Cardiac muscle cell (in vitro differentiated cells and primary cell): ENCODE measurements around the gene UBE2C. TPM values are rescaled to one million over a fixed set of nuclear protein-coding genes. Genes with fewer than 3 reads are reported as not detected.

Experiments
- DNase-seq, 2 donors: peaks; one replicate each; pipeline versions ENCODE4 v3.0.0 to v3.0.0-alpha.2; 2010 to 2017; ENCODE audit warnings: low read depth in 1 of 2, low spot score in 1 of 2
- H3K27ac ChIP-seq: fragments of 200-600 bp; sonication (generic); 2 replicates; pipeline ENCODE4 v1.5.1; 2016
- H3K27me3 ChIP-seq: fragments of 200-600 bp; sonication (generic); 2 replicates; pipeline ENCODE4 v1.6.0; 2016; ENCODE audit warnings: control low read depth
- H3K36me3 ChIP-seq: fragments of 200-600 bp; sonication (generic); 2 replicates; pipeline ENCODE4 v1.5.1; 2016; ENCODE audit warnings: control low read depth
- H3K4me1 ChIP-seq: fragments of 200-600 bp; sonication (generic); 2 replicates; pipeline ENCODE4 v1.8.1; 2017; ENCODE audit warnings: low read depth, mild to moderate bottlenecking, mixed run types
- H3K4me3 ChIP-seq: fragments of 200-600 bp; sonication (generic); 2 replicates; pipeline ENCODE4 v1.5.1; 2016; ENCODE audit warnings: mild to moderate bottlenecking
- H3K9me3 ChIP-seq: fragments of 200-600 bp; sonication (generic); 2 replicates; pipeline ENCODE4 v1.5.1; 2017; ENCODE audit warnings: low read depth, mild to moderate bottlenecking, control low read depth
- CTCF ChIP-seq: IDR thresholded peaks from 2 replicates; pipeline ENCODE4 v1.5.1; 2012; ENCODE audit warnings: low read depth, mild to moderate bottlenecking, low read length
- polyA plus RNA-seq: library from polyadenylated mRNA; unstranded; fragments of >200 nt; fragmentation: Nextera tagmentation; extraction: Ambion mirVana; gene quantifications from 2 replicates; pipeline ENCODE4 v1.2.1, GENCODE V29; 2016
- total RNA-seq: library from RNA; depleted of rRNA; stranded (reverse); fragments of >200 nt; gene quantifications from 2 replicates; pipeline ENCODE4 v1.2.3, GENCODE V29; 2016

Gene UBE2C
- total and polyA plus RNA-seq, 2 experiments from 2014 or later = 48.6 to 267 TPM

- Histone ChIP-seq H3K4me3 (no peak overlapping the region), H3K9me3 (no peaks in the 10 kb centered on the region), H3K36me3 (no peaks in the 10 kb centered on the region), H3K4me1 (peaks cover 39% of the 10 kb centered on the region), H3K27me3 (no peaks in the 10 kb centered on the region), H3K27ac (peak overlapping the region; percentile 87)
- no peak for DNase-seq
- TF ChIP-seq CTCF = no peak
Measured at GRCh38 chr20:45832619-45833018, 20.2 kb downstream of the UBE2C start.

- TF ChIP-seq CTCF = no peak
- DNase-seq = peak; percentile 91 to 99
Measured at GRCh38 chr20:45833030-45833882, 20.8 kb downstream of the UBE2C start, which contains the start of gene SNX21. TSS of gene SNX21 (plus strand) at chr20:45833799. CDS start at chr20:45833920, 121 bp downstream.

GRCh38 chr20:45833883-45834796 lies 21.7 kb downstream of the UBE2C start:
- Histone ChIP-seq H3K27me3 (no peaks in the 10 kb centered on the region), H3K9me3 (no peaks in the 10 kb centered on the region), H3K36me3 (no peaks in the 10 kb centered on the region), H3K27ac (peak overlapping the region; percentile 87), H3K4me1 (peaks cover 26% of the 10 kb centered on the region), H3K4me3 (peak overlapping the region; percentile 66)
- no peak for TF ChIP-seq CTCF
- peak; percentile 69 to 75 for DNase-seq

More at GRCh38 chr20:45833030-45833882, 20.8 kb downstream of the UBE2C start, which contains the start of gene SNX21:
- peaks cover 33% of the 10 kb centered on the region for H3K4me1 ChIP-seq
- no peaks in the 10 kb centered on the region for H3K27me3 ChIP-seq
- no peaks in the 10 kb centered on the region for H3K9me3 ChIP-seq
- H3K36me3 ChIP-seq = no peaks in the 10 kb centered on the region
- H3K27ac ChIP-seq = peak within 1 kb of the TSS; percentile 87
- peak within 1 kb of the TSS; percentile 66 for H3K4me3 ChIP-seq

- Histone ChIP-seq H3K27me3 (no peaks in the 10 kb centered on the region), H3K9me3 (no peaks in the 10 kb centered on the region), H3K4me3 (peak overlapping the region; percentile 66), H3K4me1 (peaks cover 23% of the 10 kb centered on the region), H3K27ac (no peak overlapping the region), H3K36me3 (no peaks in the 10 kb centered on the region)
- no peak for TF ChIP-seq CTCF
- DNase-seq = no peak
Measured at GRCh38 chr20:45834797-45835161, 22.3 kb downstream of the UBE2C start.

- H3K27ac ChIP-seq = peak overlapping the region; percentile 26
- TF ChIP-seq CTCF = no peak
- no peak overlapping the region for H3K4me3 ChIP-seq
Measured at GRCh38 chr20:45835329-45835765, 22.9 kb downstream of the UBE2C start.

More at GRCh38 chr20:45835329-45835765, 22.9 kb downstream of the UBE2C start:
- Histone ChIP-seq H3K4me1 (peaks cover 23% of the 10 kb centered on the region), H3K27me3 (no peaks in the 10 kb centered on the region), H3K9me3 (no peaks in the 10 kb centered on the region), H3K36me3 (no peaks in the 10 kb centered on the region)
- no peak for DNase-seq
